T-cell (primary cell): ENCODE data around the gene DENND2A. TPM values are rescaled to one million over a fixed set of nuclear protein-coding genes. Genes with fewer than 3 reads are reported as not detected.

Experiments used
- ATAC-seq, 4 experiments: fragments of 200-7000 bp in 3 of 4; fragments of 150-1000 bp in 1 of 4; cut with Tn5 transposase; replicated peaks in 1 of 4; 1 replicate in 3 of 4; 2 replicates in 1 of 4; pipeline ENCODE4 v1.10.0; 2021; ENCODE audit warnings: moderate library complexity in 3 of 4, mild to moderate bottlenecking in 2 of 4, moderate number of reproducible peaks in 1 of 4
- CTCF ChIA-PET, 2 donors: fragments of 300-600 bp; sonication (Branson Sonifier 250); formaldehyde crosslinking; loops; one replicate each; lab custom pipeline; 2022; ENCODE audit warnings: antibody characterized with exemption in 2 of 2; lab: Charles Lee
- POLR2A ChIA-PET, 2 donors: fragments of 300-600 bp; sonication (Branson Sonifier 250); formaldehyde crosslinking; loops; one replicate each; lab custom pipeline; 2022; ENCODE audit warnings: antibody characterized with exemption in 2 of 2; lab: Charles Lee
- DNase-seq, 35 experiments: peaks; one replicate each; pipeline versions ENCODE4 v3.0.0 to v3.0.0-alpha.2; 2013 to 2023
- H3K27ac ChIP-seq: one replicate; pipeline ENCODE4 v1.5.1; 2013; ENCODE audit warnings: low read length
- H3K27me3 ChIP-seq, 2 experiments: replicated peaks in 1 of 2; 1 replicate in 1 of 2; 2 replicates in 1 of 2; pipeline versions ENCODE4 v1.6.1 to v1.7.0; 2013; ENCODE audit warnings: low read length in 1 of 2, mixed read lengths in 1 of 2; ENCODE audit not compliant: control insufficient read depth in 2 of 2, insufficient read depth in 2 of 2; ENCODE audit errors: extremely low read depth in 1 of 2
- H3K36me3 ChIP-seq, 2 donors: 1 replicate in 1 of 2; 2 replicates in 1 of 2; pipeline versions ENCODE4 v1.6.1 to v1.7.0; 2013; ENCODE audit warnings: low read length in 1 of 2; ENCODE audit not compliant: control insufficient read depth in 2 of 2, insufficient read depth in 1 of 2; ENCODE audit errors: extremely low read depth in 1 of 2
- H3K4me1 ChIP-seq, 2 experiments: 1 replicate in 1 of 2; 2 replicates in 1 of 2; pipeline versions ENCODE4 v1.6.1 to v1.7.0; 2013; ENCODE audit warnings: low read length in 2 of 2, mixed read lengths in 1 of 2; ENCODE audit not compliant: insufficient read depth in 2 of 2, control insufficient read depth in 1 of 2; ENCODE audit errors: extremely low read depth in 1 of 2
- H3K4me3 ChIP-seq, 2 donors: 1 replicate in 1 of 2; 2 replicates in 1 of 2; pipeline versions ENCODE4 v1.5.1 to v1.7.0; 2013; ENCODE audit warnings: mild to moderate bottlenecking in 2 of 2, low read length in 1 of 2, moderate library complexity in 1 of 2; ENCODE audit not compliant: control insufficient read depth in 1 of 2; ENCODE audit errors: extremely low read depth in 1 of 2
- H3K9me3 ChIP-seq: 2 replicates; pipeline ENCODE4 v1.7.0; 2013
- H3K27ac Mint-ChIP-seq, 2 donors: one replicate each; pipeline ENCODE4 v1.8.0; 2020 to 2021; ENCODE audit warnings: mild to moderate bottlenecking in 2 of 2, mixed read lengths in 2 of 2
- H3K27me3 Mint-ChIP-seq, 2 donors: one replicate each; pipeline ENCODE4 v1.8.0; 2021 to 2022; ENCODE audit warnings: mixed read lengths in 2 of 2
- H3K36me3 Mint-ChIP-seq: one replicate; pipeline ENCODE4 v1.8.0; 2021; ENCODE audit warnings: mixed read lengths
- H3K4me1 Mint-ChIP-seq, 3 donors: one replicate each; pipeline ENCODE4 v1.8.0; 2020 to 2022; ENCODE audit warnings: mixed read lengths in 3 of 3, mild to moderate bottlenecking in 1 of 3
- H3K4me3 Mint-ChIP-seq, 3 donors: one replicate each; pipeline ENCODE4 v1.8.0; 2020 to 2022; ENCODE audit warnings: mild to moderate bottlenecking in 3 of 3, mixed read lengths in 3 of 3, moderate library complexity in 3 of 3
- H3K9me3 Mint-ChIP-seq, 3 donors: one replicate each; pipeline ENCODE4 v1.8.0; 2020 to 2022; ENCODE audit warnings: mixed read lengths in 3 of 3
- WGBS: methylation state at CpG from one replicate; pipeline ENCODE4 v1.1.5; 2013; ENCODE audit warnings: missing lambda C conversion rate; ENCODE audit not compliant: insufficient coverage; 5-methylcytosine and 5-hydroxymethylcytosine counted together
- total RNA-seq, 35 experiments: library from RNA in 6 of 35; stranded (reverse) in 6 of 35; fragments of 120-200 nt in 1 of 35; gene quantifications; one replicate each; pipeline versions ENCODE4 v1.2.1 to v1.2.4 and lab custom pipeline; 2013 to 2026

DENND2A gene
- total RNA-seq, 5 donors from 2014 or later (not counting 1 experiment from before 2014, with no cell fraction given), result 0.09 TPM; not detected in 4

GRCh38 chr7:140546947-140547346, 93.7 kb downstream of the DENND2A start:
- no peak for ATAC-seq

GRCh38 chr7:140544388-140544826, 96.2 kb downstream of the DENND2A start:
- peaks cover 4 to 28% of the 10 kb centered on the region in 2 donors for H3K27me3 Mint-ChIP-seq
- Histone ChIP-seq H3K27me3 (peaks cover 0 to 24% of the 10 kb centered on the region in 2 experiments), H3K4me3 (no peak overlapping the region), H3K4me1 (no peaks in the 10 kb centered on the region), H3K36me3 (no peaks in the 10 kb centered on the region), H3K27ac (no peak overlapping the region), H3K9me3 (no peaks in the 10 kb centered on the region)
- no peak overlapping the region for H3K4me3 Mint-ChIP-seq
- WGBS, result 94% methylated on average over 16 of the region's 16 CpGs
- H3K4me1 Mint-ChIP-seq, result peaks cover 0 to 5% (median 4%) of the 10 kb centered on the region in 3 donors
- H3K9me3 Mint-ChIP-seq, result no peaks in the 10 kb centered on the region
- CTCF ChIA-PET, result no interaction called here
- H3K36me3 Mint-ChIP-seq, result no peaks in the 10 kb centered on the region
- ATAC-seq, result no peak
- POLR2A ChIA-PET, result no interaction called here
- H3K27ac Mint-ChIP-seq, result no peak overlapping the region
- no peak for DNase-seq

More at GRCh38 chr7:140546947-140547346, 93.7 kb downstream of the DENND2A start:
- DNase-seq, result no peak
- no peak overlapping the region for H3K27ac ChIP-seq
- WGBS, result 86% methylated on average over 1 of the region's 1 CpG
- no peaks in the 10 kb centered on the region for H3K4me1 ChIP-seq
- no peaks in the 10 kb centered on the region for H3K36me3 ChIP-seq
- Mint-ChIP-seq H3K27ac (no peak overlapping the region), H3K9me3 (no peaks in the 10 kb centered on the region), H3K4me1 (peaks cover 0 to 3% (median 0%) of the 10 kb centered on the region in 3 donors), H3K36me3 (no peaks in the 10 kb centered on the region), H3K27me3 (peaks cover 4 to 19% of the 10 kb centered on the region in 2 donors), H3K4me3 (no peak overlapping the region)
- ChIA-PET POLR2A (interaction anchor here in 1 of 2 donors (0.6 kb wide), 1 partner anchor 467 kb away, joined by 3 read pairs; no protein-coding TSS in a partner anchor), CTCF (no interaction called here)
- H3K4me3 ChIP-seq, result no peak overlapping the region
- H3K27me3 ChIP-seq, result peaks cover 0 to 12% of the 10 kb centered on the region in 2 experiments
- H3K9me3 ChIP-seq, result no peaks in the 10 kb centered on the region

- H3K27ac ChIP-seq, result no peak overlapping the region
- ATAC-seq (no peak), DNase-seq (no peak)
- no peaks in the 10 kb centered on the region for H3K36me3 ChIP-seq
- CTCF ChIA-PET, result interaction anchor here in 1 of 2 donors (0.6 kb wide), 1 partner anchor 41 kb away, joined by 3 read pairs; no protein-coding TSS in a partner anchor
- H3K4me1 Mint-ChIP-seq, result peaks cover 0 to 5% (median 4%) of the 10 kb centered on the region in 3 donors
- WGBS, result 80% methylated on average over 3 of the region's 7 CpGs
- POLR2A ChIA-PET, result interaction anchor here in 1 of 2 donors (0.6 kb wide), 1 partner anchor 61 kb away, joined by 10 read pairs; no protein-coding TSS in a partner anchor
- H3K27me3 Mint-ChIP-seq, result peaks cover 4 to 25% of the 10 kb centered on the region in 2 donors
- H3K36me3 Mint-ChIP-seq, result no peaks in the 10 kb centered on the region
- no peaks in the 10 kb centered on the region for H3K9me3 ChIP-seq
- H3K27me3 ChIP-seq, result peaks cover 0 to 31% of the 10 kb centered on the region in 2 experiments
- H3K4me1 ChIP-seq, result no peaks in the 10 kb centered on the region
- no peak overlapping the region for H3K27ac Mint-ChIP-seq
- no peaks in the 10 kb centered on the region for H3K9me3 Mint-ChIP-seq
- H3K4me3 Mint-ChIP-seq, result no peak overlapping the region
- H3K4me3 ChIP-seq, result no peak overlapping the region
These were observed 98.4 kb downstream of the DENND2A start for GRCh38 chr7:140542228-140542603.

GRCh38 chr7:140541513-140542227, 98.9 kb downstream of the DENND2A start:
- Mint-ChIP-seq H3K9me3 (no peaks in the 10 kb centered on the region), H3K27me3 (peaks cover 4 to 25% of the 10 kb centered on the region in 2 donors), H3K4me3 (no peak overlapping the region), H3K36me3 (no peaks in the 10 kb centered on the region), H3K27ac (no peak overlapping the region), H3K4me1 (peaks cover 0 to 5% (median 4%) of the 10 kb centered on the region in 3 donors)
- Histone ChIP-seq H3K4me1 (no peaks in the 10 kb centered on the region), H3K27ac (no peak overlapping the region), H3K36me3 (no peaks in the 10 kb centered on the region), H3K4me3 (no peak overlapping the region), H3K9me3 (no peaks in the 10 kb centered on the region), H3K27me3 (peaks cover 0 to 31% of the 10 kb centered on the region in 2 experiments)
- ATAC-seq, result no peak
- no peak for DNase-seq
- ChIA-PET CTCF (interaction anchor here (0.5 to 0.6 kb wide), 2 partner anchors 17 to 41 kb away, joined by 3 to 7 read pairs; no protein-coding TSS in a partner anchor), POLR2A (no interaction called here)
- 41% methylated on average over 14 of the region's 17 CpGs for WGBS

- POLR2A ChIA-PET, result no interaction called here
These were observed 99.5 kb downstream of the DENND2A start for GRCh38 chr7:140541176-140541512.

GRCh38 chr7:140540136-140540777, 100.4 kb downstream of the DENND2A start:
- H3K9me3 ChIP-seq, result no peaks in the 10 kb centered on the region
- no peak overlapping the region for H3K27ac ChIP-seq
- H3K36me3 ChIP-seq, result no peaks in the 10 kb centered on the region
- no peak overlapping the region for H3K4me3 ChIP-seq
- ChIA-PET POLR2A (no interaction called here), CTCF (no interaction called here)
- H3K36me3 Mint-ChIP-seq, result no peaks in the 10 kb centered on the region
- no peaks in the 10 kb centered on the region for H3K9me3 Mint-ChIP-seq
- H3K27me3 ChIP-seq, result peaks cover 0 to 30% of the 10 kb centered on the region in 2 experiments
- no peak for DNase-seq
- 90% methylated on average over 17 of the region's 18 CpGs for WGBS
- no peak overlapping the region for H3K27ac Mint-ChIP-seq
- H3K4me3 Mint-ChIP-seq, result no peak overlapping the region
- H3K4me1 ChIP-seq, result no peaks in the 10 kb centered on the region
- peaks cover 4 to 23% of the 10 kb centered on the region in 2 donors for H3K27me3 Mint-ChIP-seq
- no peak for ATAC-seq
- peaks cover 0 to 5% (median 4%) of the 10 kb centered on the region in 3 donors for H3K4me1 Mint-ChIP-seq

More at GRCh38 chr7:140541176-140541512, 99.5 kb downstream of the DENND2A start:
- Mint-ChIP-seq H3K36me3 (no peaks in the 10 kb centered on the region), H3K4me1 (peaks cover 0 to 5% (median 4%) of the 10 kb centered on the region in 3 donors), H3K4me3 (no peak overlapping the region), H3K27me3 (peaks cover 4 to 25% of the 10 kb centered on the region in 2 donors), H3K27ac (no peak overlapping the region), H3K9me3 (no peaks in the 10 kb centered on the region)
- Histone ChIP-seq H3K36me3 (no peaks in the 10 kb centered on the region), H3K27ac (no peak overlapping the region), H3K4me3 (no peak overlapping the region), H3K9me3 (no peaks in the 10 kb centered on the region), H3K4me1 (no peaks in the 10 kb centered on the region), H3K27me3 (peaks cover 0 to 27% of the 10 kb centered on the region in 2 experiments)
- ATAC-seq (no peak), DNase-seq (no peak)
- CTCF ChIA-PET, result interaction anchor here in 1 of 2 donors (0.5 kb wide), 1 partner anchor 16 kb away, joined by 7 read pairs; no protein-coding TSS in a partner anchor
- WGBS, result no CpG with 5 or more reads among the region's 4 CpGs
